ENCODE measurements around the gene DACH1.

Gene DACH1

DNA sequence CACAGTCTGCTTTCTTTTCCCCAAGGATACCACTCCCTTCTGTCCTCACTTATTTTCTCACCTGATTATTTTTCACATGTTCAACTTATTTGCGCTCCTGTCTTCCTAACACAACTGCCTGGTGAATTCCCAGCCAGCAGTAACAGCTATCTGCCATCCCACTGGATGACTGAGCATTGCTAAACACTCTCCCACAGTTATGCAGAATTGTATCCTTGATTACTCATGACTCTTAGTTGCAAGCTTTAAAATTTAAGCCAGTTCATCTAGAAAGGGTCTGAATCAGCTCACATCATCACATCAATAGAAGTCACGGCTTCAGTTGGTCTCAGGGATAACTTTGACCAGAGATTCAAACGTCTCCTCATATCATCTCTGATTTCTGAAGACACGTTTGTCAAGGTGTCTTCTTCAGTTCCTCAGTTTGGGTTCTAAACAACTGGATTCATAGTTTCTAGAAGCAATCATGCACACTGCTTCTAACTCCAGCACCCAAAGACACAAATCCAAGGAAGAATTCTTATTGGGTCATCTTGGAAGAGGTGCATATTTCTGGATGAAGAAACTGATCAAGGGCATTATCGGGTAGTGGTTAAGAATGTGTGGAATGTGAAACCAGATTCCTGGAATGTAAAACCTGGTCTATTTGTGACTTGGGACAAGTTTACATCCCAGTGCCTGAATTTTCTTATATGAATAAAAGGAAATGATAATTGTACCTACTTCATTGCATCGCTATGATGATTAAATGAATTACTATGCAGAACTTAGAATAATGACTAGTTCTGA, 13.9 kb upstream of the DACH1 start:
- no peak overlapping the region for H3K27ac ChIP-seq
- TF ChIP-seq, protein P1, sequence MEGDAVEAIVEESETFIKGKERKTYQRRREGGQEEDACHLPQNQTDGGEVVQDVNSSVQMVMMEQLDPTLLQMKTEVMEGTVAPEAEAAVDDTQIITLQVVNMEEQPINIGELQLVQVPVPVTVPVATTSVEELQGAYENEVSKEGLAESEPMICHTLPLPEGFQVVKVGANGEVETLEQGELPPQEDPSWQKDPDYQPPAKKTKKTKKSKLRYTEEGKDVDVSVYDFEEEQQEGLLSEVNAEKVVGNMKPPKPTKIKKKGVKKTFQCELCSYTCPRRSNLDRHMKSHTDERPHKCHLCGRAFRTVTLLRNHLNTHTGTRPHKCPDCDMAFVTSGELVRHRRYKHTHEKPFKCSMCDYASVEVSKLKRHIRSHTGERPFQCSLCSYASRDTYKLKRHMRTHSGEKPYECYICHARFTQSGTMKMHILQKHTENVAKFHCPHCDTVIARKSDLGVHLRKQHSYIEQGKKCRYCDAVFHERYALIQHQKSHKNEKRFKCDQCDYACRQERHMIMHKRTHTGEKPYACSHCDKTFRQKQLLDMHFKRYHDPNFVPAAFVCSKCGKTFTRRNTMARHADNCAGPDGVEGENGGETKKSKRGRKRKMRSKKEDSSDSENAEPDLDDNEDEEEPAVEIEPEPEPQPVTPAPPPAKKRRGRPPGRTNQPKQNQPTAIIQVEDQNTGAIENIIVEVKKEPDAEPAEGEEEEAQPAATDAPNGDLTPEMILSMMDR (conservative IDR thresholded peaks at IDR 0.05): no peak

DNA sequence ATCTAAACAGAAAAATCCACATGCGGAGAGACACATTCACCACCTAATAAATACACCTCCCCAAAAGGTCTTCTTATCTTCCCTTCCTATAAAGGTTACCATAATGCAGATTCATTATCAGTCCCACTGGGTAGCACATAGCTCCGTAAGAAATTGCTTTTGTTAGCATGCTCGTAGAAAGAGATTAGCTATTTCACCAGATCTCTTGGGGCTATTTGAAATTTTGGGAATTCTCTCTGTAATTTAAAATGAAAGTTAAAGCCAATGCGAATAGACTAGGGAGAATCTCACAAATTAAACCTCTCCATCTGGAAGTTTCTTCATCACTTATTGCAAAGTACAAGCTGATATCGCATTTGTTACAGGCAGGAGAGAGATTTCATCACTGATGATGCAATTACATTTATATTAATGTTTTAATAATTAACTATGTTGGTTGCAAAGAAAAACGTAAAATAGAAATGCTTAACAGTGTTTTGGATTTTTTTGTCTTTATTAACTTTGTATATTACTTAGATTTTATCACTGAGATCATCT, 12.9 kb upstream of the DACH1 start:
- TF ChIP-seq ZFX (IDR thresholded peaks at IDR 0.05): no peak
- TF ChIP-seq, protein P1 (conservative IDR thresholded peaks at IDR 0.05): no peak
- no peak overlapping the region for H3K27ac ChIP-seq

DNA sequence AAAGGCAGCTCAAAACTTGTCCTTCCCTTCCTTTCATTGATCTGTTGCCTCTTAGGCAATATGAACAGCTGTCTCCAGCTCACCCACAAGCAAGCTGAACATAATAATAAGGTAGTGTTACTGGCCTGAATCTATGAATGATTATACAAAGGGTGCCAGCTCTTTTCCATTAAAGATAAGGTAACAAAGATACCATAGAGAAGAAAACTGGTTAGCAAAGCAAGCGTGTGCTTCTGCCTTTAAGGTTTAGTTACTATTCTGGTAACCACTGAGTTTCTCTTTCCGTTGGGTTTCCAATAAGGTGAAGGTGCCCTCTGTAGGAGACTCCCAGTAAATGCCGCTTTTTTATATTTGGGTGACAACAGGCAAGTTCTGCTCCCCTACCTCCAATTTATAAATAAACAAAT, 12.1 kb upstream of the DACH1 start:
- H3K27ac ChIP-seq: no peak overlapping the region
- TF ChIP-seq ZFX (IDR thresholded peaks at IDR 0.05): no peak
- TF ChIP-seq, protein P1 (conservative IDR thresholded peaks at IDR 0.05): peak; percentile 44

DNA sequence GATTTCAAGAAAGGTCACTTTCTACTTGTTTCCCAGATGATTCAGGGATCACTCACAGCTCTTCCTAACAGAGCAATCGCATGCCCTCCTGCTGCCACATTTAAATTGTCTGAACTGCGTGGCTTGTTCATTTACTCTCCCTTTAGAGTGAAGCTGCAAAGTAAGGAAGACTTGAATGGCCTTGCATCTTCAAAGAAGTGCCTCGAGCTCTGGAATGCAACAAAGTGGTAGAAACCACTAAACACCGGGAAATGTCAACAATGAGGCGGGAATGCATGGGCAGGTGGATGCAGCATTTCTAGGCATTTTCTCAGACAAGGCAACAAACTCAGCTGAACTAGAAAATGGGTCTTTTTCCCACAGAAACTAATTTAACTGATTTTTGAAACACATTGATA, 10.3 kb upstream of the DACH1 start:
- no peak for TF ChIP-seq ZFX (IDR thresholded peaks at IDR 0.05)
- TF ChIP-seq, protein P1 (conservative IDR thresholded peaks at IDR 0.05): no peak
- H3K27ac ChIP-seq: no peak overlapping the region

DNA sequence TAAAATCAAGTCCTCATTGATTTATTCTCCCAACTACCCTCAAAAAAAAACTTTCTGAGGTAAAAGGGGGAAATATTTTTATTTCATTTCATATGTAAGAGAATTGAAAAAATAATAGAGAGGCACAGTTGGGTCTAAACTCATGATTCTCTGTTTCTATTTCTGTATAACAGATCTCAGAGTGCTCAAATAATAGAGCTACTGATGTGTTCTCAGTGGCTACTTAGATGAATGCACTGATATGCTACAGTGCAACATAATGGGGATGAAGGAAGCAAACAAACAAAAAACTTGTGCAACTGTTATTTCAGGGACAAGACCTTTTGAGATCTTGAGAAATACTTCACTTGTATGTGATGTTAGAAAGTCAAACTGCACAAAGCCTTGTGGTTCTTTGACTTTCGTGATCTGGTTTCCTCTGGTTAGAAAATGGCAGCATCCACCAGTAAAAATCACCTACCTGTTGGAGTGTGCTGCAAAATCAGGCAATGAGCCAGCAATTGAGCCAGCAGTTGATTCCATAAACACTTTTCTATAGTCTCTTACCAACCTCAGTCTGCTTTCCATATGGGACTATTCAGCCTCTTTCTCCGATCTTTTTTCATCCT, 9.7 kb upstream of the DACH1 start:
- no peak for TF ChIP-seq ZFX (IDR thresholded peaks at IDR 0.05)
- TF ChIP-seq, protein P1 (conservative IDR thresholded peaks at IDR 0.05): no peak
- H3K27ac ChIP-seq: no peak overlapping the region

DNA sequence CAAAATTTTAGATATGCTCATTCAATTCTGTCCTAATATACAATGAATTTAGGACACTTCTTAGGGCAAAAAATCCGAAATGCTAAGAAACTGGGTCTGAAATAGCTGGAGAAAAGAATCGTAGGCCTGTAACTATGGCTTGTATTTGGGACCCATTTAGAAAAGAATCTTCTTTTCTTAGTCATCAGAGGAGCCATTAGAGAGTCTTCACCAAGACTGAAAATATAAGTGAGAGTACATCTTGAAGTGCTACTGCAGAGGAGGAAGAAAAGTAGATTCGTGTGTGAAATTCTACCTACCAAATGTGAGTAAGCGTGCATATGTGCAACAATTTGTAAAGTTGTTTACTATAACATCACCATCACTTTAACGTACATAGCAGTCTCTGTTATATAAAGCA, 8.8 kb upstream of the DACH1 start:
- TF ChIP-seq ZFX (IDR thresholded peaks at IDR 0.05): no peak
- TF ChIP-seq, protein P1 (conservative IDR thresholded peaks at IDR 0.05): no peak
- H3K27ac ChIP-seq: no peak overlapping the region

DNA sequence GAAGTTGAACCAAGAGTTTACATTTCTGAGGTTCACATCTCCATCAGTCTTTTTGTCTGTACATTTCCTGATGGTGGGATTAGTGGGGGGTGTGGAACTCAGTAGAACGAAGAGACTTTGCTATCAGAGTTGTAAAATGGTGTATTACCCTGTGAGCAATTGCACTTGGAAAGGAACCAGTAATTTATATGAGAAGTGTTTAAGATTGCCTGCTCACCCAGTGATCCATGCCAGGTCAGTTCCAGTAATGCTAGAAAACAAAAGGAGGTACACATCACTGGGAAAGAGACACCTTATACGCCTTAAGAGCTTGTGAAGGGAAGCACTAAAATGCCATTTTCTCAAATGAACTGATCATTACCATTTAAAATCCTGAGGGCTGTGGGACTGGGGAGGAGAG, 7.5 kb upstream of the DACH1 start:
- TF ChIP-seq, protein P1 (conservative IDR thresholded peaks at IDR 0.05): no peak
- no peak for TF ChIP-seq ZFX (IDR thresholded peaks at IDR 0.05)
- H3K27ac ChIP-seq: no peak overlapping the region
